KMS-11 (cell line): ENCODE results near the gene SDK2.

Source experiments
- H2AFZ ChIP-seq: fragments of 200-600 bp; sonication (generic); 2 replicates; pipeline ENCODE4 v1.6.1; 2016; ENCODE audit warnings: antibody characterized with exemption, mixed run types, low read depth
- H3K27ac ChIP-seq: fragments of 200-600 bp; sonication (generic); 2 replicates; pipeline ENCODE4 v1.6.1; 2016; ENCODE audit warnings: mild to moderate bottlenecking, mixed run types
- H3K27me3 ChIP-seq: fragments of 200-600 bp; sonication (generic); 2 replicates; pipeline ENCODE4 v1.6.1; 2017; ENCODE audit warnings: mild to moderate bottlenecking, low read depth, mixed run types, moderate library complexity; ENCODE audit not compliant: insufficient read depth
- H3K36me3 ChIP-seq: fragments of 200-600 bp; sonication (generic); 2 replicates; pipeline ENCODE4 v1.6.1; 2017; ENCODE audit warnings: mild to moderate bottlenecking, mixed run types; ENCODE audit not compliant: insufficient read depth
- H3K4me1 ChIP-seq: fragments of 200-600 bp; sonication (generic); 2 replicates; pipeline ENCODE4 v1.6.1; 2016; ENCODE audit warnings: mild to moderate bottlenecking, low read depth, mixed run types; ENCODE audit not compliant: poor library complexity, severe bottlenecking
- H3K4me2 ChIP-seq: fragments of 200-600 bp; sonication (generic); 2 replicates; pipeline ENCODE4 v1.7.0; 2016; ENCODE audit warnings: mild to moderate bottlenecking, mixed run types
- H3K4me3 ChIP-seq: fragments of 200-600 bp; sonication (generic); IDR thresholded peaks from 2 replicates; pipeline ENCODE4 v1.6.1; 2017; ENCODE audit warnings: low read depth, low read length, mixed read lengths; ENCODE audit not compliant: insufficient read depth
- H3K79me2 ChIP-seq: fragments of 200-600 bp; sonication (generic); 2 replicates; pipeline ENCODE4 v1.6.1; 2016; ENCODE audit warnings: low read depth, mixed run types; ENCODE audit not compliant: insufficient read depth
- H3K9ac ChIP-seq: fragments of 200-600 bp; sonication (generic); 2 replicates; pipeline ENCODE4 v1.6.1; 2016; ENCODE audit warnings: mild to moderate bottlenecking, mixed run types
- H4K20me1 ChIP-seq: fragments of 200-600 bp; sonication (generic); 2 replicates; pipeline ENCODE4 v1.6.1; 2016; ENCODE audit warnings: mild to moderate bottlenecking, mixed run types; ENCODE audit not compliant: insufficient read depth
- CTCF ChIP-seq: fragments of 200-600 bp; sonication (generic); conservative IDR thresholded peaks from 2 replicates; pipeline ENCODE4 v1.6.1; 2017; ENCODE audit warnings: low read depth, mild to moderate bottlenecking, antibody characterized with exemption, low read length, moderate library complexity, mixed read lengths

The SDK2 gene

DNA sequence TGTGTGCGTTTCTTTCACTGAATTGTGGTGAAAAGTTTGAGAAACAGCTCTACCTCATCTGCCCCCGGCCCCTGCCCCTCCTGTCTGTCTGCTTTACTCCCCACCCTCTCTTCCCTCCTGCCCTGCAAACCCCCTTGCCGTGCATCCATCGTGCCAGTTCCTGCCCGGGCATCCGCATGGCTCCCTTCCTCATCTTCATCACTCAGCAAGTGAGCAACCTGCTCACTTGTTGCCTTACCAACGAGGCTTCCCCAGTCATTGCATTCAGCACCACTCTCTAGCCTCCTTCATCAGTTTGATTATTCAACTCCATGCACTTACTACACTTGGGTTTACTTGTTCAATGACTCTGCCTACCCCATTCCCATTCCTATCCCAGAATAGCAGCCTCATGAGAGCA, 34.8 kb upstream of the SDK2 start:
- no peak overlapping the region for H2AFZ ChIP-seq
- no peaks in the 10 kb centered on the region for H3K4me1 ChIP-seq
- H3K4me2 ChIP-seq = no peak overlapping the region
- no peak overlapping the region for H3K27ac ChIP-seq
- no peak overlapping the region for H3K4me3 ChIP-seq
- H4K20me1 ChIP-seq = no peaks in the 10 kb centered on the region
- no peaks in the 10 kb centered on the region for H3K36me3 ChIP-seq
- TF ChIP-seq CTCF = no peak
- peaks cover 10% of the 10 kb centered on the region; the same call in 1 of the 2 replicates for H3K27me3 ChIP-seq
- H3K79me2 ChIP-seq = no peaks in the 10 kb centered on the region
- H3K9ac ChIP-seq = no peak overlapping the region

- Histone ChIP-seq H3K4me1 (no peaks in the 10 kb centered on the region), H3K27me3 (peaks cover 5% of the 10 kb centered on the region; the same call in 1 of the 2 replicates), H4K20me1 (no peaks in the 10 kb centered on the region), H3K36me3 (no peaks in the 10 kb centered on the region), H3K4me2 (no peak overlapping the region), H3K27ac (no peak overlapping the region), H2AFZ (no peak overlapping the region), H3K9ac (no peak overlapping the region), H3K79me2 (no peaks in the 10 kb centered on the region), H3K4me3 (no peak overlapping the region)
- no peak for TF ChIP-seq CTCF
These were observed 25.5 kb upstream of the SDK2 start for GRCh38 chr17:73669771-73670170.

- H3K4me3 ChIP-seq = no peak overlapping the region
- H3K27ac ChIP-seq = no peak overlapping the region
- peaks cover 8% of the 10 kb centered on the region; the same call in 1 of the 2 replicates for H3K27me3 ChIP-seq
- no peak overlapping the region for H3K4me2 ChIP-seq
- no peak overlapping the region for H3K9ac ChIP-seq
- H3K36me3 ChIP-seq = no peaks in the 10 kb centered on the region
- no peaks in the 10 kb centered on the region for H3K4me1 ChIP-seq
- no peak for TF ChIP-seq CTCF
- no peaks in the 10 kb centered on the region for H4K20me1 ChIP-seq
- no peaks in the 10 kb centered on the region for H3K79me2 ChIP-seq
- H2AFZ ChIP-seq = no peak overlapping the region
These were observed 23.1 kb upstream of the SDK2 start for GRCh38 chr17:73667181-73667959.

DNA sequence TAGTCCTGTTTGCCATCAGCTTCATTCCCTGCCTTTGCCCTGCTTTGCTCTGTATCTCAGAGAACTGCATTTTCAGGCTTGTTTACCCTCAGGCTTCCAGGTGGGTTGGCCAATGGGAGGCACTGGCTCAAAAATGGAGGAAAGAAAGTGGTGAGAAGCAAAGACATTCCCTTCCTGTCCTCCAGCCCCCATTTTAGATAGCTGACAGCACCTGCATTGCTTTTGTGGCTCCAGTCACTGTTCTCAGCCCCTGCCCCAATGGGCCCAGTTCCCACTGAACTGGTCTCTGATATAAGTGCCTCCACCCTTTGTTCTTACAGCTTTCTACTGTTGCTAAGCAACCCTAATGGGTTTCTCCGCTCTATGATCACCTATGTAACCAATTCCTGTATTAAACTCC, 19.4 kb upstream of the SDK2 start:
- Histone ChIP-seq H4K20me1 (no peaks in the 10 kb centered on the region), H3K79me2 (no peaks in the 10 kb centered on the region), H2AFZ (no peak overlapping the region), H3K4me3 (no peak overlapping the region), H3K4me1 (no peaks in the 10 kb centered on the region), H3K9ac (no peak overlapping the region), H3K36me3 (no peaks in the 10 kb centered on the region), H3K27ac (no peak overlapping the region), H3K27me3 (peaks cover 27% of the 10 kb centered on the region; the same call in 1 of the 2 replicates), H3K4me2 (no peak overlapping the region)
- TF ChIP-seq CTCF = no peak
